ENCODE results near the gene TMEM131. TPM values are rescaled to one million over a fixed set of nuclear protein-coding genes. Genes with fewer than 3 reads are reported as not detected.

The TMEM131 gene
- total and polyA plus RNA-seq, 2 of the 8 experiments (the other 6 are each of a cell fraction or from before 2014, with no cell fraction given) = 9.7 to 22.9 TPM

GRCh38 chr2:97848306-97848705 lies 147.4 kb downstream of the TMEM131 start:
- no peak overlapping the region for H3K56ac ChIP-seq (replicated peaks; ENCODE audit: insufficient read length, low read depth, low read length)
- no peak overlapping the region for H4K91ac ChIP-seq (replicated peaks; ENCODE audit: insufficient read length, low read length)
- no peaks in the 10 kb centered on the region for H3K9me3 ChIP-seq (ENCODE audit: insufficient read depth in 2 of 2, low read depth in 1 of 2, low read length in 1 of 2)
- H4K5ac ChIP-seq (ENCODE audit: insufficient read length, low read depth, low read length) = no peak overlapping the region
- H3K4me2 ChIP-seq (ENCODE audit: insufficient read depth in 1 of 2, low read depth in 2 of 2, low read length in 2 of 2) = no peak overlapping the region
- H3K4ac ChIP-seq (replicated peaks; ENCODE audit: insufficient read length, low read depth, low read length) = no peak overlapping the region
- no peak overlapping the region for H3K27ac ChIP-seq (ENCODE audit: low read depth, low read length)
- H2BK15ac ChIP-seq (ENCODE audit: low read length) = no peak overlapping the region
- no peaks in the 10 kb centered on the region for H3K79me2 ChIP-seq (ENCODE audit: control insufficient read depth in 1 of 2, insufficient read depth in 2 of 2, low read length in 2 of 2)
- POLR2A ChIA-PET (ENCODE audit: partially characterized antibody) = no interaction called here
- no peak overlapping the region for H2BK20ac ChIP-seq (ENCODE audit: low read length)
- no peak overlapping the region for H2AK5ac ChIP-seq (ENCODE audit: low read depth, low read length)
- no peak overlapping the region for H2BK120ac ChIP-seq (replicated peaks; ENCODE audit: low read depth, low read length)
- no peak overlapping the region for H3K14ac ChIP-seq (ENCODE audit: insufficient read length)
- FAIRE-seq (no peak), DNase-seq (ENCODE audit: low read depth in 1 of 2, low spot score in 2 of 2) (no peak)
- H4K8ac ChIP-seq (ENCODE audit: extremely low read depth, insufficient read depth, low read length) = no peak overlapping the region
- H2BK12ac ChIP-seq (ENCODE audit: low read depth, low read length) = no peak overlapping the region
- no peak overlapping the region for H2AFZ ChIP-seq (ENCODE audit: low read length)
- no peak overlapping the region for H3K9ac ChIP-seq (replicated peaks in 1 of 4; ENCODE audit: extremely low read depth in 1 of 4, low read depth in 3 of 4, low read length in 3 of 4)
- H3K18ac ChIP-seq (ENCODE audit: extremely low read depth, low read length) = no peak overlapping the region
- peaks cover 0 to 4% of the 10 kb centered on the region in 2 experiments for H4K20me1 ChIP-seq (replicated peaks in 1 of 2; ENCODE audit: control insufficient read depth in 1 of 2, insufficient read depth in 2 of 2, low read length in 2 of 2)
- no peak overlapping the region for H2BK5ac ChIP-seq (ENCODE audit: low read depth, low read length)
- no peaks in the 10 kb centered on the region for H3K36me3 ChIP-seq (ENCODE audit: control insufficient read depth in 2 of 4, insufficient read depth in 4 of 4, low read length in 3 of 4)
- H3K4me1 ChIP-seq (replicated peaks in 1 of 4; ENCODE audit: control insufficient read depth in 3 of 4, insufficient read depth in 4 of 4, low read length in 3 of 4) = no peaks in the 10 kb centered on the region
- CTCF ChIA-PET (ENCODE audit: partially characterized antibody) = interaction anchor here (1.0 kb wide), 1 partner anchor 224 kb away, joined by 3 read pairs; no protein-coding TSS in a partner anchor
- no peak overlapping the region for H3K23ac ChIP-seq (ENCODE audit: insufficient read length)
- H3K79me1 ChIP-seq (ENCODE audit: low read depth, low read length) = no peaks in the 10 kb centered on the region
- no peak overlapping the region for H3K4me3 ChIP-seq (ENCODE audit: extremely low read depth in 1 of 4, insufficient read depth in 2 of 4, low read depth in 3 of 4, low read length in 4 of 4)
- WGBS, 2 experiments (ENCODE audit: extremely low coverage in 1 of 2, insufficient coverage in 1 of 2, insufficient read length in 1 of 2, insufficient replicate concordance in 2 of 2, low coverage in 1 of 2, low lambda C conversion rate in 2 of 2, missing lambda C conversion rate in 1 of 2) = 88% methylated on average over 1 of the region's 1 CpG; no CpG with 5 or more reads in 1 of the 2 experiments
- H3K27me3 ChIP-seq (replicated peaks in 1 of 4; ENCODE audit: control insufficient read depth in 3 of 4, extremely low read depth in 1 of 4, insufficient read depth in 3 of 4, low read length in 3 of 4) = no peaks in the 10 kb centered on the region
- H3K23me2 ChIP-seq (ENCODE audit: low read depth, low read length) = no peaks in the 10 kb centered on the region
- TF ChIP-seq SIN3A (conservative IDR thresholded peaks at IDR 0.05 in 1 of 2, IDR thresholded peaks at IDR 0.05 in 1 of 2; ENCODE audit: low read depth in 1 of 2, low read length in 2 of 2) = no peak
- TF ChIP-seq YY1 (IDR thresholded peaks at IDR 0.05; ENCODE audit: low read depth, low read length) = no peak
- no peak for TF ChIP-seq SIX5 (IDR thresholded peaks at IDR 0.05; ENCODE audit: low read depth, low read length)
- TF ChIP-seq PHF8 (conservative IDR thresholded peaks at IDR 0.05; ENCODE audit: low read depth, low read length) = no peak
- no peak for TF ChIP-seq BRCA1 (IDR thresholded peaks at IDR 0.05; ENCODE audit: low read depth, low read length)
- TF ChIP-seq BACH1 (IDR thresholded peaks at IDR 0.05; ENCODE audit: low read length) = no peak
- no peak for TF ChIP-seq KDM4A (IDR thresholded peaks at IDR 0.05; ENCODE audit: low read depth, low read length, severe bottlenecking)
- no peak for TF ChIP-seq HDAC6 (IDR thresholded peaks at IDR 0.05; ENCODE audit: low read depth, low read length)
- no peak for TF ChIP-seq SAP30 (IDR thresholded peaks at IDR 0.05; ENCODE audit: insufficient read depth, insufficient replicate concordance, low read length)
- TF ChIP-seq ATF2 (IDR thresholded peaks at IDR 0.05; ENCODE audit: low read length) = no peak
- no peak for TF ChIP-seq SP2 (IDR thresholded peaks at IDR 0.05; ENCODE audit: low read length)
- TF ChIP-seq MAX (IDR thresholded peaks at IDR 0.05) = no peak
- TF ChIP-seq TAF1 (IDR thresholded peaks at IDR 0.05; ENCODE audit: low read depth, low read length) = no peak

Measured in H1 (cell line).